ENCODE data around the gene GEMIN7.

GEMIN7 gene

DNA sequence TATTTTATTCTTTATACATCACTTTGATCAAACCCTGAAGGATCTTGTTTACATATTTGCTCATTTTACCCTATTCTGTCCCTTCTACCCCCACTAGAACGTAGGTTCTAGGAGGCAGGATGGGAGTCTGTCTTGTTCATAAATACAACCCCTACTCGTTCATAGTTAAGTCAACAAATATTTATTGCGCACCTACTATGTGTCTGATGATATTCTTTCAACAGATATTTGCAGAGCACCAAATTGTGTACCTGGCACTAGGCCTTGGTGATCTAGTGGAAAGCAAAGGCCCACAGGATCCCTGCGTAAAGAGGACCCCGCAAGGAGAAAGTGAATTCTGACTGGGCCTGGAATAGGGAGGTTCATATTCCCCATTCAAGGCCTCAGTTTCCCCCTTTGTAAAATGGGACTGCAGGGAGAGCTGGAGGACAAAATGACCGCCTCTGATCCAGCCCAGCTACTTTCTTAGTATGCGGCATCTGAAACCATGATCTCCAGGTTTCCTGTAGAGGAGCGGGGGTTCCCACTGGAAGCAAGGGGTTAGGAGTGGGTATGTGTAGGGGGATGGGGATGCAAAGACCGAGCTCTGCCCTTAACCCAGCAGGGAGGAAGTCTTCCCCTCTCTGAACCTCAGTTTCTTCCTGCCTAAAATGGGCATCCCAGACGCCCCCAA, 534 bp upstream of the GEMIN7 start:
- peak overlapping the region; percentile 91 for H3K27ac ChIP-seq
- TF ChIP-seq, protein P1, sequence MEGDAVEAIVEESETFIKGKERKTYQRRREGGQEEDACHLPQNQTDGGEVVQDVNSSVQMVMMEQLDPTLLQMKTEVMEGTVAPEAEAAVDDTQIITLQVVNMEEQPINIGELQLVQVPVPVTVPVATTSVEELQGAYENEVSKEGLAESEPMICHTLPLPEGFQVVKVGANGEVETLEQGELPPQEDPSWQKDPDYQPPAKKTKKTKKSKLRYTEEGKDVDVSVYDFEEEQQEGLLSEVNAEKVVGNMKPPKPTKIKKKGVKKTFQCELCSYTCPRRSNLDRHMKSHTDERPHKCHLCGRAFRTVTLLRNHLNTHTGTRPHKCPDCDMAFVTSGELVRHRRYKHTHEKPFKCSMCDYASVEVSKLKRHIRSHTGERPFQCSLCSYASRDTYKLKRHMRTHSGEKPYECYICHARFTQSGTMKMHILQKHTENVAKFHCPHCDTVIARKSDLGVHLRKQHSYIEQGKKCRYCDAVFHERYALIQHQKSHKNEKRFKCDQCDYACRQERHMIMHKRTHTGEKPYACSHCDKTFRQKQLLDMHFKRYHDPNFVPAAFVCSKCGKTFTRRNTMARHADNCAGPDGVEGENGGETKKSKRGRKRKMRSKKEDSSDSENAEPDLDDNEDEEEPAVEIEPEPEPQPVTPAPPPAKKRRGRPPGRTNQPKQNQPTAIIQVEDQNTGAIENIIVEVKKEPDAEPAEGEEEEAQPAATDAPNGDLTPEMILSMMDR (conservative IDR thresholded peaks at IDR 0.05) = no peak
- TF ChIP-seq ZFX (IDR thresholded peaks at IDR 0.05) = no peak

GRCh38 chr19:45079911-45080370, 881 bp downstream of the GEMIN7 start:
- no peak for TF ChIP-seq ZFX (IDR thresholded peaks at IDR 0.05)
- TF ChIP-seq, protein P1 (conservative IDR thresholded peaks at IDR 0.05) = no peak

GRCh38 chr19:45082170-45082569, 3.1 kb downstream of the GEMIN7 start:
- H3K27ac ChIP-seq = no peak overlapping the region
- TF ChIP-seq, protein P1 (conservative IDR thresholded peaks at IDR 0.05) = no peak
- TF ChIP-seq ZFX (IDR thresholded peaks at IDR 0.05) = no peak

More at GRCh38 chr19:45079911-45080370, 881 bp downstream of the GEMIN7 start:
- H3K27ac ChIP-seq = peak overlapping the region; percentile 91

- H3K27ac ChIP-seq = no peak overlapping the region
- TF ChIP-seq, protein P1 (conservative IDR thresholded peaks at IDR 0.05) = no peak
- TF ChIP-seq ZFX (IDR thresholded peaks at IDR 0.05) = no peak
Observed at GRCh38 chr19:45086480-45086879, 7.4 kb downstream of the GEMIN7 start.

- TF ChIP-seq, protein P1 (conservative IDR thresholded peaks at IDR 0.05) = no peak
- TF ChIP-seq ZFX (IDR thresholded peaks at IDR 0.05) = no peak
- H3K27ac ChIP-seq = no peak overlapping the region
Observed at GRCh38 chr19:45087531-45087930, 8.5 kb downstream of the GEMIN7 start.

DNA sequence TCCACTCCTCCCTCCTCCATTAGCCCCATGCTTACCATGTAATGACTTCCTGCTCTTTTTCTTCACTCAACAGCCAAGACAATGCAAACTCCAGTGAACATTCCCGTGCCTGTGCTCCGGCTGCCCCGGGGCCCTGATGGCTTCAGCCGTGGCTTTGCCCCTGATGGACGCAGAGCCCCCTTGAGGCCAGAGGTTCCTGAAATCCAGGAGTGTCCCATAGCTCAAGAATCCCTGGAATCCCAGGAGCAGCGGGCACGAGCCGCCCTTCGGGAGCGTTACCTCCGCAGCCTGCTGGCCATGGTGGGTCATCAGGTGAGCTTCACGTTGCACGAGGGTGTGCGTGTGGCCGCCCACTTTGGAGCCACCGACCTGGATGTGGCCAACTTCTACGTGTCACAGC, 11.0 kb downstream of the GEMIN7 start:
- H3K27ac ChIP-seq = peak overlapping the region; percentile 83; the same call in 1 of the 2 replicates
- TF ChIP-seq, protein P1 (conservative IDR thresholded peaks at IDR 0.05) = no peak
- no peak for TF ChIP-seq ZFX (IDR thresholded peaks at IDR 0.05)

GRCh38 chr19:45090606-45091005, 11.5 kb downstream of the GEMIN7 start:
- no peak for TF ChIP-seq ZFX (IDR thresholded peaks at IDR 0.05)
- H3K27ac ChIP-seq = peak overlapping the region; percentile 83
